ENCODE results near the gene TMSB4X. TPM values are rescaled to one million over a fixed set of nuclear protein-coding genes. Genes with fewer than 3 reads are reported as not detected.

Gene TMSB4X
- polyA plus RNA-seq, 3 donors = 15,641 to 31,074 (median 27,127) TPM

DNA sequence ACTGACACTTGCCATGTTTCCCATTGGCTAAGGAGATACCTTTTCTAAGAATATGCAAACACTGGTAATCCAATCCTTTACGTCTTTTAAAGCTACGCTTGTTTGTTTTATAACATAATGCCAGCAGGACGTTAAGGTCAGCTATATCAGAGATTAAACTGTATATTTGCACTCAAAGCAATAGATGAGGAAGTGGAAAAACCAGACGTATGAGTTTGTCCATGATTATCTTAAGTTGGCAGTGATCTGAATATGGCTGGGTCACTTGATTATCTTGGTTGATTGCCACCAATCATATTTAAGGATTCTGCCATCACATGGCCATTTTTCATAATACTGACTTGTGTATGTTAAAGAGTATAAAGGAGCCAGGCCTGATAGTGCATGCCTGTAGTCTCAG, 19.4 kb downstream of the TMSB4X start:
- no CpG with 5 or more reads among the region's 4 CpGs for WGBS (ENCODE audit: insufficient coverage)
- Histone ChIP-seq H3K27ac (ENCODE audit: low read depth in 1 of 2, low read length in 2 of 2) (no peak overlapping the region), H2AFZ (ENCODE audit: insufficient read depth, low read depth, low read length, poor library complexity, severe bottlenecking) (no peak overlapping the region), H3K4me2 (replicated peaks; ENCODE audit: extremely low read depth, low read length, poor library complexity, severe bottlenecking) (no peak overlapping the region), H4K20me1 (ENCODE audit: insufficient read depth, low read length) (no peaks in the 10 kb centered on the region), H3K4me3 (replicated peaks in 1 of 3; ENCODE audit: low read depth in 2 of 3, low read length in 3 of 3) (no peak overlapping the region), H3K27me3 (ENCODE audit: control insufficient read depth in 2 of 2, insufficient read depth in 2 of 2, low read length in 2 of 2) (peaks cover 0 to 45% of the 10 kb centered on the region in 2 donors), H3K36me3 (replicated peaks in 1 of 2; ENCODE audit: control insufficient read depth in 1 of 2, insufficient read depth in 2 of 2, low read length in 2 of 2) (no peaks in the 10 kb centered on the region), H3K79me2 (ENCODE audit: insufficient read depth, low read length) (no peaks in the 10 kb centered on the region), H3K4me1 (ENCODE audit: control insufficient read depth in 1 of 2, insufficient read depth in 2 of 2, low read length in 2 of 2) (peaks cover 20 to 23% of the 10 kb centered on the region in 2 donors), H3K9me3 (replicated peaks in 1 of 2; ENCODE audit: control insufficient read depth in 1 of 2, insufficient read depth in 1 of 2, low read length in 2 of 2) (no peaks in the 10 kb centered on the region), H3K9ac (ENCODE audit: insufficient read depth, low read length, poor library complexity, severe bottlenecking) (no peak overlapping the region)
- H3K9me3 Mint-ChIP-seq = peaks cover 0 to 3% (median 0%) of the 10 kb centered on the region in 7 donors
- TF ChIP-seq, protein P1, sequence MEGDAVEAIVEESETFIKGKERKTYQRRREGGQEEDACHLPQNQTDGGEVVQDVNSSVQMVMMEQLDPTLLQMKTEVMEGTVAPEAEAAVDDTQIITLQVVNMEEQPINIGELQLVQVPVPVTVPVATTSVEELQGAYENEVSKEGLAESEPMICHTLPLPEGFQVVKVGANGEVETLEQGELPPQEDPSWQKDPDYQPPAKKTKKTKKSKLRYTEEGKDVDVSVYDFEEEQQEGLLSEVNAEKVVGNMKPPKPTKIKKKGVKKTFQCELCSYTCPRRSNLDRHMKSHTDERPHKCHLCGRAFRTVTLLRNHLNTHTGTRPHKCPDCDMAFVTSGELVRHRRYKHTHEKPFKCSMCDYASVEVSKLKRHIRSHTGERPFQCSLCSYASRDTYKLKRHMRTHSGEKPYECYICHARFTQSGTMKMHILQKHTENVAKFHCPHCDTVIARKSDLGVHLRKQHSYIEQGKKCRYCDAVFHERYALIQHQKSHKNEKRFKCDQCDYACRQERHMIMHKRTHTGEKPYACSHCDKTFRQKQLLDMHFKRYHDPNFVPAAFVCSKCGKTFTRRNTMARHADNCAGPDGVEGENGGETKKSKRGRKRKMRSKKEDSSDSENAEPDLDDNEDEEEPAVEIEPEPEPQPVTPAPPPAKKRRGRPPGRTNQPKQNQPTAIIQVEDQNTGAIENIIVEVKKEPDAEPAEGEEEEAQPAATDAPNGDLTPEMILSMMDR (IDR thresholded peaks at IDR 0.05) = no peak
- no peaks in the 10 kb centered on the region for H3K36me3 Mint-ChIP-seq
- H3K27me3 Mint-ChIP-seq (ENCODE audit: low read depth in 3 of 3) = peaks cover 0 to 41% (median 2%) of the 10 kb centered on the region in 3 donors
- H3K4me3 Mint-ChIP-seq = no peak overlapping the region
- intact Hi-C loops (cut with micrococcal nuclease) = no loop called here
- no peak for DNase-seq
- no peak overlapping the region for H3K27ac Mint-ChIP-seq
- H3K4me1 Mint-ChIP-seq = peaks cover 20% of the 10 kb centered on the region

DNA sequence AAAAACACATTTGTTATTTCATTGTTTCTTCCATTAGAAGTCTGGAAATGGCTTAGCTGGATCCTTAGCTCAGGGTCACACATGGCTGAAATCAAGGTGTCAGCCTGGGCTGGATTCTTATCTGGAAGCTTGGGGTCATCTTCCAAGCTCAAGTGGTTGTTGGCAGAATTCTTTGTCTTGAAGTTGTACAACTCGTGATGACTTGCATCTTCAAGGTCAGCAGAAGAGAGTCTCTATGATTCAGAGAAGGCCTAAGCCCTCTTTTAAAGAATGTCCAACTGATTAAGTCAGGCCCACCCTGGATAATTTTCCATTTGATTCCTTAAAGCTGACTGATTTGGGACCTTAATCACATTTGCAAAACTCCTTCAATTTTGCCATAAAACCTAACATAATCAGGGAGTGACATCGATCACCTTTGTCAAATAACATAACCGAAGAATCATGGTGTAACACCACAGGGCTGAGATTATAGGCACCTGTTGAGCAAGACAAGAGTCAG, 22.1 kb downstream of the TMSB4X start:
- no peaks in the 10 kb centered on the region for H3K36me3 ChIP-seq (replicated peaks in 1 of 2; ENCODE audit: control insufficient read depth in 1 of 2, insufficient read depth in 2 of 2, low read length in 2 of 2)
- no peak overlapping the region for H3K4me3 Mint-ChIP-seq
- peaks cover 0 to 41% (median 0%) of the 10 kb centered on the region in 3 donors for H3K27me3 Mint-ChIP-seq (ENCODE audit: low read depth in 3 of 3)
- intact Hi-C loops (cut with micrococcal nuclease) = no loop called here
- H3K9me3 Mint-ChIP-seq = peaks cover 0 to 3% (median 0%) of the 10 kb centered on the region in 7 donors
- H3K27me3 ChIP-seq (ENCODE audit: control insufficient read depth in 2 of 2, insufficient read depth in 2 of 2, low read length in 2 of 2) = peaks cover 0 to 40% of the 10 kb centered on the region in 2 donors
- H4K20me1 ChIP-seq (ENCODE audit: insufficient read depth, low read length) = no peaks in the 10 kb centered on the region
- H3K4me1 Mint-ChIP-seq = peaks cover 33% of the 10 kb centered on the region
- H3K4me1 ChIP-seq (ENCODE audit: control insufficient read depth in 1 of 2, insufficient read depth in 2 of 2, low read length in 2 of 2) = peaks cover 37 to 39% of the 10 kb centered on the region in 2 donors
- no peaks in the 10 kb centered on the region for H3K9me3 ChIP-seq (replicated peaks in 1 of 2; ENCODE audit: control insufficient read depth in 1 of 2, insufficient read depth in 1 of 2, low read length in 2 of 2)
- H3K9ac ChIP-seq (ENCODE audit: insufficient read depth, low read length, poor library complexity, severe bottlenecking) = no peak overlapping the region
- DNase-seq = no peak
- no peaks in the 10 kb centered on the region for H3K36me3 Mint-ChIP-seq
- H3K4me2 ChIP-seq (replicated peaks; ENCODE audit: extremely low read depth, low read length, poor library complexity, severe bottlenecking) = no peak overlapping the region
- H3K27ac ChIP-seq (ENCODE audit: low read depth in 1 of 2, low read length in 2 of 2) = no peak overlapping the region
- H3K27ac Mint-ChIP-seq = no peak overlapping the region
- WGBS (ENCODE audit: insufficient coverage) = 100% methylated on average over 3 of the region's 3 CpGs
- H3K79me2 ChIP-seq (ENCODE audit: insufficient read depth, low read length) = no peaks in the 10 kb centered on the region
- no peak overlapping the region for H2AFZ ChIP-seq (ENCODE audit: insufficient read depth, low read depth, low read length, poor library complexity, severe bottlenecking)
- H3K4me3 ChIP-seq (replicated peaks in 1 of 3; ENCODE audit: low read depth in 2 of 3, low read length in 3 of 3) = no peak overlapping the region
- TF ChIP-seq, protein P1 (IDR thresholded peaks at IDR 0.05) = no peak
